Suppressor macrophage (primary cell): Measurements from ENCODE around the gene ARMC9.
"Not testable (repeated sequence)": the region's sequence is repeated elsewhere in the genome, so short reads cannot be mapped to it uniquely, and the experiment has no call there.

ENCODE experiments used
- DNase-seq, 4 experiments: peaks; one replicate each; pipeline ENCODE4 v3.0.0-alpha.2; 2020 to 2022

The ARMC9 gene

GRCh38 chr2:231364961-231365810 lies 166.8 kb downstream of the ARMC9 start:
- DNase-seq: peak; percentile 42 to 59 (median 49)

- no peak for DNase-seq
Measured at GRCh38 chr2:231367178-231367577, 168.7 kb downstream of the ARMC9 start.

GRCh38 chr2:231369580-231370428 lies 171.4 kb downstream of the ARMC9 start:
- DNase-seq: no peak

GRCh38 chr2:231370429-231370748 lies 172.0 kb downstream of the ARMC9 start:
- no peak for DNase-seq

GRCh38 chr2:231370749-231371429 lies 172.5 kb downstream of the ARMC9 start:
- DNase-seq: no peak

- no peak for DNase-seq
Measured at GRCh38 chr2:231371430-231372054, 173.1 kb downstream of the ARMC9 start.

GRCh38 chr2:231372326-231372725 lies 173.9 kb downstream of the ARMC9 start:
- no peak for DNase-seq

- no peak for DNase-seq
Measured at GRCh38 chr2:231373184-231373583, 174.8 kb downstream of the ARMC9 start.

- no peak for DNase-seq
Measured at GRCh38 chr2:231373786-231374349, 175.4 kb downstream of the ARMC9 start.

GRCh38 chr2:231374771-231375170 lies 176.3 kb downstream of the ARMC9 start:
- no peak for DNase-seq

- DNase-seq: not testable (repeated sequence)
Measured at GRCh38 chr2:231375994-231376615, 177.7 kb downstream of the ARMC9 start.

GRCh38 chr2:231376857-231377256 lies 178.4 kb downstream of the ARMC9 start:
- DNase-seq: no peak

- peak in 2 of 4 experiments; percentile 31 to 66 for DNase-seq
Measured at GRCh38 chr2:231378026-231378722, 179.7 kb downstream of the ARMC9 start.

GRCh38 chr2:231379266-231380215 lies 181.1 kb downstream of the ARMC9 start:
- DNase-seq: no peak

GRCh38 chr2:231380307-231380706 lies 181.9 kb downstream of the ARMC9 start:
- no peak for DNase-seq

GRCh38 chr2:231380991-231381847 lies 182.8 kb downstream of the ARMC9 start:
- DNase-seq: no peak

GRCh38 chr2:231382116-231382515 lies 183.7 kb downstream of the ARMC9 start:
- no peak for DNase-seq

GRCh38 chr2:231383416-231384108 lies 185.1 kb downstream of the ARMC9 start:
- no peak for DNase-seq

- DNase-seq: no peak
Measured at GRCh38 chr2:231384109-231384435, 185.6 kb downstream of the ARMC9 start.
